ENCODE measurements around the gene S100PBP.

- TF ChIP-seq CTCF (IDR thresholded peaks at IDR 0.05) = no peak
- no peak for TF ChIP-seq POLR2A (IDR thresholded peaks at IDR 0.05)
- no peak for TF ChIP-seq POLR2AphosphoS5 (IDR thresholded peaks at IDR 0.05)
- TF ChIP-seq EP300 (IDR thresholded peaks at IDR 0.05) = no peak
Observed at GRCh38 chr1:32769524-32770220, 47.8 kb upstream of the S100PBP start.
